ENCODE results near the gene PCBP3. TPM values are rescaled to one million over a fixed set of nuclear protein-coding genes. Genes with fewer than 3 reads are reported as not detected.
A peak's percentile ranks its signal among the peaks of the same experiment; 100 is the strongest.

Gene PCBP3
- total and polyA plus RNA-seq, 10 of the 15 experiments (the other 5 are each of a cell fraction or from before 2014, with no cell fraction given) = 0.09 to 1.3 (median 0.46) TPM; not detected in 3

GRCh38 chr21:45636459-45636858, 7.1 kb upstream of the PCBP3 start (continued):
- TF ChIP-seq ZNF274 (IDR thresholded peaks at IDR 0.05; ENCODE audit: insufficient read depth, insufficient read length) = no peak

GRCh38 chr21:45636951-45637646, 6.4 kb upstream of the PCBP3 start:
- ChIA-PET RAD21 (ENCODE audit: unreplicated experiment) (interaction anchor here (0.8 kb wide), 1 partner anchor 21 kb away, joined by 4 read pairs; no protein-coding TSS in a partner anchor), POLR2A (no interaction called here), SMC1A (ENCODE audit: uncharacterized antibody, unreplicated experiment) (interaction anchor here (1.2 to 1.6 kb wide), 3 partner anchors 9 to 21 kb away, joined by 3 to 4 read pairs (median 4); no protein-coding TSS in a partner anchor), CTCF (interaction anchor here (0.8 to 1.0 kb wide), 2 partner anchors 13 to 41 kb away, joined by 4 to 5 read pairs; no protein-coding TSS in a partner anchor)
- BruUV-seq (replicated peaks) = no TSS peak
- WGBS (ENCODE audit: insufficient coverage, insufficient replicate concordance, low lambda C conversion rate, missing lambda C conversion rate) = 75% methylated on average over 24 of the region's 33 CpGs
- Histone ChIP-seq H3K27ac (ENCODE audit: control insufficient read depth, insufficient read depth) (no peak overlapping the region), H3K36me3 (ENCODE audit: control insufficient read depth in 2 of 2, insufficient read depth in 2 of 2, low read length in 1 of 2) (no peaks in the 10 kb centered on the region), H3K79me2 (ENCODE audit: control insufficient read depth, insufficient read depth, low read length) (no peaks in the 10 kb centered on the region), H3K9ac (ENCODE audit: control insufficient read depth, insufficient read depth, low read length) (no peak overlapping the region), H3K4me3 (no peak overlapping the region), H3K4me2 (ENCODE audit: control insufficient read depth, insufficient read depth) (no peak overlapping the region), H4K20me1 (ENCODE audit: control insufficient read depth, insufficient read depth) (no peaks in the 10 kb centered on the region), H3K9me3 (replicated peaks; ENCODE audit: control insufficient read depth, insufficient read depth, low read length) (no peaks in the 10 kb centered on the region), H3K27me3 (replicated peaks in 1 of 2; ENCODE audit: control insufficient read depth in 2 of 2, insufficient read depth in 2 of 2, low read length in 1 of 2) (no peaks in the 10 kb centered on the region), H3K4me1 (ENCODE audit: control insufficient read depth, insufficient read depth, low read length) (peaks cover 39% of the 10 kb centered on the region), H2AFZ (ENCODE audit: control insufficient read depth, low read depth, low read length) (no peak overlapping the region)
- ATAC-seq (no peak), DNase-seq (ENCODE audit: low read depth, low spot score) (no peak), FAIRE-seq (no peak)
- intact Hi-C loops (cut with micrococcal nuclease; ENCODE audit: unreplicated experiment) (no loop called here), in situ Hi-C loops (cut with MboI) (no loop called here)
- no peak for TF ChIP-seq ZNF384 (IDR thresholded peaks at IDR 0.05; ENCODE audit: borderline replicate concordance, low read depth, low read length)
- TF ChIP-seq NFYA (IDR thresholded peaks at IDR 0.05; ENCODE audit: borderline replicate concordance, low read depth, low read length) = no peak
- peak; percentile 82 for TF ChIP-seq GATAD2B (conservative IDR thresholded peaks at IDR 0.05; ENCODE audit: low read depth)
- TF ChIP-seq ATF2 (IDR thresholded peaks at IDR 0.05; ENCODE audit: low read length) = no peak
- TF ChIP-seq SREBF2 (IDR thresholded peaks at IDR 0.05; ENCODE audit: low read length) = no peak
- no peak for TF ChIP-seq CBX3 (IDR thresholded peaks at IDR 0.05; ENCODE audit: borderline replicate concordance, low read depth)
- peak; percentile 60 for TF ChIP-seq IKZF1 (conservative IDR thresholded peaks at IDR 0.05)
- no peak for TF ChIP-seq CBFB (IDR thresholded peaks at IDR 0.05; ENCODE audit: low read depth)
- no peak for TF ChIP-seq CEBPB (IDR thresholded peaks at IDR 0.05; ENCODE audit: borderline replicate concordance in 1 of 2, low read depth in 2 of 2, low read length in 2 of 2)

Data from GM12878 (cell line).